Heart left ventricle (tissue), 16 donors: ENCODE results near the gene ARHGEF17. TPM values are rescaled to one million over a fixed set of nuclear protein-coding genes. Genes with fewer than 3 reads are reported as not detected.

Source experiments
- ATAC-seq, 4 donors: fragments of 200-7000 bp; cut with Tn5 transposase; one replicate each; pipeline ENCODE4 v1.9.1; 2020 to 2022; ENCODE audit warnings: moderate library complexity in 4 of 4, mild to moderate bottlenecking in 3 of 4, moderate number of reproducible peaks in 1 of 4
- DNase-seq, 5 donors: peaks; one replicate each; pipeline ENCODE4 v3.0.0-alpha.2; 2020
- H3K27ac ChIP-seq, 12 donors: fragments of 200-600 bp; sonication (generic) in 4 of 12; one replicate each; pipeline versions ENCODE4 v1.5.0 to v1.8.0; 2016 to 2022; ENCODE audit warnings: mild to moderate bottlenecking in 2 of 12
- H3K27me3 ChIP-seq, 9 donors: fragments of 200-600 bp; sonication (generic) in 2 of 9; one replicate each; pipeline versions ENCODE4 v1.5.1 to v1.8.0; 2016 to 2022; ENCODE audit warnings: mild to moderate bottlenecking in 3 of 9
- H3K36me3 ChIP-seq, 9 donors: fragments of 200-600 bp; sonication (generic) in 2 of 9; one replicate each; pipeline versions ENCODE4 v1.5.0 to v1.8.0; 2018 to 2022; ENCODE audit warnings: mild to moderate bottlenecking in 2 of 9
- H3K4me1 ChIP-seq, 12 donors: fragments of 200-600 bp; sonication (generic) in 4 of 12; one replicate each; pipeline versions ENCODE4 v1.5.0 to v1.8.0; 2016 to 2022; ENCODE audit warnings: mild to moderate bottlenecking in 3 of 12
- H3K4me3 ChIP-seq, 12 donors: fragments of 200-600 bp; sonication (generic) in 4 of 12; one replicate each; pipeline versions ENCODE4 v1.5.0 to v1.8.0; 2017 to 2022; ENCODE audit warnings: mild to moderate bottlenecking in 9 of 12, moderate library complexity in 4 of 12
- H3K9me3 ChIP-seq, 12 donors: fragments of 200-600 bp; sonication (generic) in 4 of 12; one replicate each; pipeline versions ENCODE4 v1.5.0 to v1.8.0; 2016 to 2022; ENCODE audit warnings: mild to moderate bottlenecking in 1 of 12
- POLR2A ChIP-seq, 2 donors: fragments of 450-650 bp; IDR thresholded peaks; one replicate each; pipeline ENCODE4 v1.6.1; 2017; ENCODE audit warnings: antibody characterized with exemption in 2 of 2, mild to moderate bottlenecking in 2 of 2, moderate library complexity in 2 of 2
- WGBS, 4 donors: extraction: QIAGEN DNeasy Blood & Tissue Kit in 2 of 4; methylation state at CpG; one replicate each; pipeline versions ENCODE4 v1.1.5 to v1.1.7; 2013 to 2018; 5-methylcytosine and 5-hydroxymethylcytosine counted together
- intact Hi-C, 10 donors: fragments of 100-400 bp; cut with DNase I; formaldehyde crosslinking; loops; one replicate each; pipeline versions ENCODE4 v1.11.1 to v1.14.2; 2022
- polyA plus RNA-seq, 2 donors: library from polyadenylated mRNA; stranded (reverse); fragments of 200-250 nt; gene quantifications; one replicate each; pipeline ENCODE4 v1.2.3, GENCODE V29; 2013
- total RNA-seq, 9 donors: library from RNA; depleted of rRNA in 2 of 9; stranded (reverse); fragments of >200 nt in 2 of 9; fragmentation: NEBNext Ultra II Directional in 3 of 9; extraction: Animal tissue kit (Norgen Biotek cat#: 25700) in 3 of 9; gene quantifications; one replicate each; pipeline versions ENCODE4 v1.1.0 to v1.2.4, GENCODE V29; 2016 to 2023
- TF ChIP-seq, protein P1 (sequence below), 12 donors: fragments of 200-600 bp; sonication (generic) in 4 of 12; IDR thresholded peaks; one replicate each; pipeline versions ENCODE4 v1.5.0 to v1.8.0; 2018 to 2022; ENCODE audit warnings: antibody characterized with exemption in 12 of 12, mild to moderate bottlenecking in 5 of 12
- donor health status: ischemic (EF 13 %, LVEDD 7.1; RV severe dilation, severe dysfunction).
- donor health status: healthy with polysubstance abuse.
- donor health status: DM: no; HTN: yes; CAD: no.
- donor health status: DM: no; HTN: no; CAD: no.
- donor health status: ischemic (EF 25% LVEDD 6.9; RV normal size, moderate dysfunction).
- donor health status: ischemic (EF 25% LVEDD 5.7; RV mildly dilated, moderate dysfunction).
- donor health status: healthy.
- donor health status: DM: yes; HTN: yes; CAD: no.
- donor health status: ischemic (EF 35%, LVEDD 5.7; RV mildly dilated, moderate dysfunction).
- donor health status: nonischemic (EF 11% LVEDD 7.7; RV severe dilation, severe dysfunction).
- donor health status: DM: yes; HTN: yes; CAD: no.
- donor health status: PGD.
- donor health status: ischemic (EF 29% LVEDD 5.4; RV normal size, mild dysfunction).
- donor health status: nonischemic (EF 23%, LVEDD 6.1; RV moderate dilation, normal function).

Gene ARHGEF17
- total and polyA plus RNA-seq, 11 donors, result 27.5 to 83.9 (median 56.5) TPM

DNA sequence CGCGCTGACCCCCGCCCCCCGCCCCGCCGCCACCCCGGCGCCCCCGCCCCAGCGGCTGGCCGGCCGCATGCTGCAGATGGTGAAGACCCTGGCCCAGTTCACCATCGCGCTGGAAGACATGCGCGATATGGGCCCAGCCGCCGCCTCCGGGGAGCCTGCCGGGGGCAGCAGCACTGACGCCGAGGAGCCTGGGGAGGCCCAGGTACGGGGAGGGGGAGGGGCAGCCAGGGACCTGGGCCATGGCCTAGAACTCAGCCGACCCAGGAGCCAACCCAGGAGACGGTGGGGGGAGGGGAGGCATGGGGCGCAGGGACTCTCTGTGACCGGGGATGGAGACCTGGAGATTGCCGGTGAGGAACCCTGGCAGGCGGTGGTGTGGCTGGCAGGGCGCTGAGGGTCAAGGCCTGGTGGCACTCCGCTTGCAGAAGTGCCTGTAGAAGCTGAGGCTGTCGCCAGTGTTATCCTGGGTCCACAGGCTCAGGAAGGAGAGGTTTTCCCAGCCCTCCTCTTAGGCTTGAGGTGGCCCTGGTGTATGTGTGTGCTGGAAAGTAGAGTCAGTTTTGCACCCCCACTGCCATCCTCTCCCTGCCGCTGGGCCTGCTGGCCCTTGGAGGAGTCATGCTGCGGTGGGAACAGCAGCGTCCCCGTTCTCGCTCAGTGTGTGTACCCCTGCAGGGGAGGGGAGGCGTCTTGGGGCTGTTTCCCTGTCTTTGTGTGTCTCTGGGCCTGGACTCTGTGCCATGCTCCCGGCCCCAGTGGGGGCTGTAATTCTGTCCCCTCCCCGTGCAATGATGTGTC is 35.2 kb downstream of the ARHGEF17 start:
- peak overlapping the region in 4 of 12 donors; percentile 2 to 45 (median 10) for H3K27ac ChIP-seq
- no peaks in the 10 kb centered on the region for H3K9me3 ChIP-seq
- H3K36me3 ChIP-seq, result peaks cover 0 to 16% (median 12%) of the 10 kb centered on the region in 9 donors
- peaks cover 0 to 58% (median 24%) of the 10 kb centered on the region in 12 donors for H3K4me1 ChIP-seq
- ATAC-seq (peak in 2 of 4 donors; percentile 3 to 11), DNase-seq (no peak)
- WGBS, 4 donors, result 45 to 73% (median 51%) methylated on average over 11 to 40 of the region's 40 CpGs
- H3K4me3 ChIP-seq, result peak overlapping the region in 10 of 12 donors; percentile 5 to 54 (median 42)
- TF ChIP-seq POLR2A (IDR thresholded peaks at IDR 0.05), result no peak
- TF ChIP-seq, protein P1, sequence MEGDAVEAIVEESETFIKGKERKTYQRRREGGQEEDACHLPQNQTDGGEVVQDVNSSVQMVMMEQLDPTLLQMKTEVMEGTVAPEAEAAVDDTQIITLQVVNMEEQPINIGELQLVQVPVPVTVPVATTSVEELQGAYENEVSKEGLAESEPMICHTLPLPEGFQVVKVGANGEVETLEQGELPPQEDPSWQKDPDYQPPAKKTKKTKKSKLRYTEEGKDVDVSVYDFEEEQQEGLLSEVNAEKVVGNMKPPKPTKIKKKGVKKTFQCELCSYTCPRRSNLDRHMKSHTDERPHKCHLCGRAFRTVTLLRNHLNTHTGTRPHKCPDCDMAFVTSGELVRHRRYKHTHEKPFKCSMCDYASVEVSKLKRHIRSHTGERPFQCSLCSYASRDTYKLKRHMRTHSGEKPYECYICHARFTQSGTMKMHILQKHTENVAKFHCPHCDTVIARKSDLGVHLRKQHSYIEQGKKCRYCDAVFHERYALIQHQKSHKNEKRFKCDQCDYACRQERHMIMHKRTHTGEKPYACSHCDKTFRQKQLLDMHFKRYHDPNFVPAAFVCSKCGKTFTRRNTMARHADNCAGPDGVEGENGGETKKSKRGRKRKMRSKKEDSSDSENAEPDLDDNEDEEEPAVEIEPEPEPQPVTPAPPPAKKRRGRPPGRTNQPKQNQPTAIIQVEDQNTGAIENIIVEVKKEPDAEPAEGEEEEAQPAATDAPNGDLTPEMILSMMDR (IDR thresholded peaks at IDR 0.05), result no peak
- intact Hi-C loops, result no loop called here
- no peaks in the 10 kb centered on the region for H3K27me3 ChIP-seq

DNA sequence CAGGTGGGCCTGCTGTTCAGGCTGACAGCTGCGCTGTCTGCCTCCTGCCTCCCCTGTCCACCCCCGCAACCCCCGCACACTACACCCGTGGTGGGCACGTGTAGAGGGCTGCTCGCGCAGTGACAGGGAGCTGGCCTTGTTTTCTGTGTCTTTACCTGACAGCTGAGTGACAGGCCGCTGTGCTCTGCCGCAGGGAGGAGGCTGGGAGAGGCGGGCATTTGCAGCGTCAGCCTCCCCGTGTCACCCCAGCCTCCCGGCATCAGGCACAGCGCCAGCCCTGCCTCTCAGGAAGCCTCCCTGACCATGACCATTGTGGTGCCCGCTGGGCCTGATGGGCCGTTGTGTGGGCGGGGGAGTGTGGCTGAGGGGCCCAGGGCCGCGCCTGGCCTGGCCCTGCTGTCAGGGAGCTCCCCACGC is 36.1 kb downstream of the ARHGEF17 start:
- no peak for TF ChIP-seq POLR2A (IDR thresholded peaks at IDR 0.05)
- TF ChIP-seq, protein P1 (IDR thresholded peaks at IDR 0.05), result no peak
- DNase-seq (peak; percentile 61 to 81 (median 77)), ATAC-seq (peak; percentile 19 to 79 (median 66))
- peaks cover 0 to 25% (median 17%) of the 10 kb centered on the region in 9 donors for H3K36me3 ChIP-seq
- no peaks in the 10 kb centered on the region for H3K9me3 ChIP-seq
- WGBS, 4 donors, result 50 to 64% (median 57%) methylated on average over 6 to 20 of the region's 20 CpGs
- peak overlapping the region in 2 of 12 donors; percentile 1 to 6 for H3K4me3 ChIP-seq
- peaks cover 0 to 58% (median 20%) of the 10 kb centered on the region in 12 donors for H3K4me1 ChIP-seq
- peak overlapping the region in 6 of 12 donors; percentile 3 to 45 (median 32) for H3K27ac ChIP-seq
- intact Hi-C loops, result no loop called here
- no peaks in the 10 kb centered on the region for H3K27me3 ChIP-seq

DNA sequence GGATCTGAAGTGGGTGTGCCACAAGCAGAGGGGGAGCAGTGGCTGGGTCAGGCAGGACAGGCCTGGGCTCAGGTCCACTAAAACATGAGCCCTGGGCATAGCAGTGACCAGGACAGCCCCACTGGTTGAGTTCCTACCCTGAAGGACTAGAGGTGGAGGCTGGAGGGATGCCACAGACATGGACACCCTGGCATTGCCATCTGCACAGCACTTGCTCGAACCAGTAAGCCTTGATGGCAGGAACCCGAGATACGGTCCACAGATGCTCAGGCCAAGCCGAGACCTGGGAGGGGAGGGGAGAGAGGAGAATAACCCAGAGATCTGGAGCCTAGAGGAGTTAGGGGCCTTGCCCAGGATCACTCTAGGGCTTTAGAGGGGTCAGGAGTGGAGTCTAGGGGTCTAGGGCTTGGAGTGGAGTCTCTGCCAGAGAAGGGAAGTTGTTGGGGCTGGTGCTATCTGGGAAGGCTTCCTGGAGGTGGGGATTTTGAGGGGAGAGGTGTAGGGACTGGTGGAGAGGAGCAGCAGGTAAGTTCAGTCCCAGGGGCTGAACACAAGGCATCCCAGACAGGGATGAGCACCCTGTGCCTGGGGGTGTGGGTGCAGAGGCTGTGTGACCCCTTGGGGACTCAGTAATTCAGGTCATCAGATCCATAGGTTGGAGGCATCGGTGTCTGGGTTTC is 37.5 kb downstream of the ARHGEF17 start:
- intact Hi-C loops, result loop anchor here in 1 of 10 donors (5.0 kb wide), 1 partner anchor 317 kb away; no protein-coding TSS in a partner anchor
- Histone ChIP-seq H3K4me1 (peaks cover 0 to 62% (median 20%) of the 10 kb centered on the region in 12 donors), H3K9me3 (no peaks in the 10 kb centered on the region), H3K27ac (peak overlapping the region in 3 of 12 donors; percentile 14 to 45 (median 29)), H3K4me3 (no peak overlapping the region), H3K27me3 (no peaks in the 10 kb centered on the region), H3K36me3 (peaks cover 0 to 31% (median 17%) of the 10 kb centered on the region in 9 donors)
- DNase-seq (no peak), ATAC-seq (no peak)
- no peak for TF ChIP-seq POLR2A (IDR thresholded peaks at IDR 0.05)
- TF ChIP-seq, protein P1 (IDR thresholded peaks at IDR 0.05), result no peak
- WGBS, 4 donors, result 77 to 90% (median 88%) methylated on average over 5 of the region's 5 CpGs
